HCT116 (cell line): ENCODE measurements around the gene DOCK3. TPM values are rescaled to one million over a fixed set of nuclear protein-coding genes. Genes with fewer than 3 reads are reported as not detected.

Source experiments
- ATAC-seq: fragments of 200-7000 bp; cut with Tn5 transposase; 2 replicates; pipeline ENCODE4 v1.9.1; 2020; ENCODE audit warnings: mild to moderate bottlenecking, moderate library complexity
- BruUV-seq: library from RNA; stranded (reverse); fragments of 400-500 nt; replicated peaks from 2 replicates; lab custom pipeline; 2021; lab: Mats Ljungman, UMichigan
- CTCF ChIA-PET: fragments of 300-600 bp; sonication (Branson Sonifier 250); formaldehyde crosslinking; loops from one replicate; lab custom pipeline; 2021; ENCODE audit warnings: antibody characterized with exemption; lab: Charles Lee
- POLR2A ChIA-PET: fragments of 300-600, 350-600 bp; sonication (Branson Sonifier 250); formaldehyde crosslinking; loops from one replicate; lab custom pipeline; 2021; ENCODE audit warnings: antibody characterized with exemption; lab: Charles Lee
- RAD21 ChIA-PET, 2 experiments: fragments of 300-600 bp; sonication (Branson Sonifier 250); formaldehyde crosslinking; loops; one replicate each; lab custom pipeline; 2023; ENCODE audit warnings: low total read pairs in 2 of 2; ENCODE audit not compliant: uncharacterized antibody in 2 of 2, unreplicated experiment in 2 of 2, low non-redundant PET in 1 of 2; lab: Charles Lee
- DNase-seq: peaks from one replicate; pipeline ENCODE4 v3.0.0-alpha.2; 2010; ENCODE audit warnings: low read depth, low spot score
- H2AFZ ChIP-seq: fragments of 200-600 bp; shearing (Covaris generic), sonication (generic); 2 replicates; pipeline ENCODE4 v1.6.1; 2017; ENCODE audit warnings: low read depth, mixed run types, mixed read lengths, antibody characterized with exemption, low read length; ENCODE audit not compliant: poor library complexity, severe bottlenecking
- H3K27ac ChIP-seq: 2 replicates; pipeline ENCODE4 v1.5.1; 2012; ENCODE audit warnings: low read depth, low read length
- H3K27me3 ChIP-seq: fragments of 200-600 bp; sonication (generic); 2 replicates; pipeline ENCODE4 v1.6.1; 2016; ENCODE audit warnings: mixed run types, low read length, mixed read lengths; ENCODE audit not compliant: insufficient read depth
- H3K36me3 ChIP-seq, 2 experiments: fragments of 200-500 bp in 1 of 2; fragments of 200-600 bp in 1 of 2; sonication (Bioruptor generic) in 1 of 2; sonication (generic) in 1 of 2; 2 replicates each; pipeline versions ENCODE4 v1.5.1 to v1.6.1; 2014 to 2016; ENCODE audit warnings: low read length in 2 of 2, inconsistent platforms in 1 of 2, mixed read lengths in 1 of 2, mixed run types in 1 of 2; ENCODE audit not compliant: insufficient read depth in 2 of 2, control insufficient read depth in 1 of 2
- H3K4me1 ChIP-seq, 2 experiments: fragments of 200-600 bp in 1 of 2; sonication (generic) in 1 of 2; 2 replicates each; pipeline versions ENCODE4 v1.5.1 to v1.6.1; 2012 to 2017; ENCODE audit warnings: low read length in 2 of 2, inconsistent platforms in 1 of 2, mild to moderate bottlenecking in 1 of 2, mixed read lengths in 1 of 2, mixed run types in 1 of 2, moderate library complexity in 1 of 2; ENCODE audit not compliant: insufficient read depth in 2 of 2, control insufficient read depth in 1 of 2
- H3K4me2 ChIP-seq: fragments of 200-600 bp; sonication (generic); 2 replicates; pipeline ENCODE4 v1.6.1; 2017; ENCODE audit warnings: mixed run types, low read length, mixed read lengths
- H3K4me3 ChIP-seq, 2 experiments: fragments of 200-600 bp in 1 of 2; sonication (generic) in 1 of 2; replicated peaks in 1 of 2; 2 replicates each; pipeline ENCODE4 v1.5.1; 2011 to 2016; ENCODE audit warnings: low read length in 2 of 2, control low read depth in 1 of 2, low read depth in 1 of 2, mild to moderate bottlenecking in 1 of 2, mixed read lengths in 1 of 2, mixed run types in 1 of 2
- H3K79me2 ChIP-seq: fragments of 200-600 bp; sonication (generic); 2 replicates; pipeline ENCODE4 v1.6.1; 2017; ENCODE audit warnings: mild to moderate bottlenecking, mixed run types, low read length, moderate library complexity, mixed read lengths; ENCODE audit not compliant: insufficient read depth
- H3K9ac ChIP-seq: fragments of 200-600 bp; sonication (generic); 2 replicates; pipeline ENCODE4 v1.6.1; 2016; ENCODE audit warnings: low read length, mixed read lengths
- H3K9me2 ChIP-seq: fragments of 200-600 bp; sonication (generic), shearing (Covaris generic); 2 replicates; pipeline ENCODE4 v1.6.1; 2017; ENCODE audit warnings: mixed run types, mild to moderate bottlenecking, moderate library complexity; ENCODE audit not compliant: insufficient read depth
- H3K9me3 ChIP-seq, 2 experiments: fragments of 200-500 bp in 1 of 2; fragments of 200-600 bp in 1 of 2; sonication (Bioruptor generic) in 1 of 2; sonication (generic) in 1 of 2; 2 replicates each; pipeline ENCODE4 v1.6.1; 2014 to 2017; ENCODE audit warnings: low read length in 2 of 2, mixed read lengths in 2 of 2, inconsistent platforms in 1 of 2, low read depth in 1 of 2, mild to moderate bottlenecking in 1 of 2, mixed run types in 1 of 2, moderate library complexity in 1 of 2; ENCODE audit not compliant: control insufficient read depth in 1 of 2, insufficient read depth in 1 of 2
- H4K20me1 ChIP-seq: fragments of 200-600 bp; sonication (generic), shearing (Covaris generic); 2 replicates; pipeline ENCODE4 v1.6.1; 2017; ENCODE audit warnings: mixed run types, mild to moderate bottlenecking, moderate library complexity; ENCODE audit not compliant: insufficient read depth
- CBX3 ChIP-seq: IDR thresholded peaks from 2 replicates; pipeline ENCODE4 v1.6.1; 2012; ENCODE audit warnings: low read depth
- CEBPB ChIP-seq: IDR thresholded peaks from 2 replicates; pipeline ENCODE4 v1.6.1; 2012; ENCODE audit warnings: low read depth
- CTCF ChIP-seq, 3 experiments: fragments of 200-600 bp in 1 of 3; sonication (generic) in 1 of 3; IDR thresholded peaks in 2 of 3; conservative IDR thresholded peaks in 1 of 3; 2 replicates each; pipeline ENCODE4 v1.5.1; 2012 to 2017; ENCODE audit warnings: low read depth in 2 of 3, low read length in 2 of 3, antibody characterized with exemption in 1 of 3, borderline replicate concordance in 1 of 3, control low read depth in 1 of 3, mild to moderate bottlenecking in 1 of 3, mixed read lengths in 1 of 3, mixed run types in 1 of 3, moderate library complexity in 1 of 3; ENCODE audit not compliant: insufficient read depth in 1 of 3
- ELF1 ChIP-seq: IDR thresholded peaks from 2 replicates; pipeline ENCODE4 v1.6.1; 2012; ENCODE audit warnings: low read depth, borderline replicate concordance
- EZH2 ChIP-seq: fragments of 200-600 bp; sonication (generic); IDR thresholded peaks from 2 replicates; pipeline ENCODE4 v1.6.1; 2017; ENCODE audit warnings: antibody characterized with exemption, mixed run types
- EZH2phosphoT487 ChIP-seq: fragments of 200-600 bp; IDR thresholded peaks from 2 replicates; pipeline ENCODE4 v1.6.1; 2018; ENCODE audit warnings: antibody characterized with exemption, borderline replicate concordance
- FOSL1 ChIP-seq: IDR thresholded peaks from 2 replicates; pipeline ENCODE4 v1.6.1; 2012; ENCODE audit warnings: low read depth
- POLR2A ChIP-seq: IDR thresholded peaks from 2 replicates; pipeline ENCODE4 v1.7.0; 2011; ENCODE audit warnings: borderline replicate concordance; ENCODE audit not compliant: insufficient read depth, insufficient read length; ENCODE audit errors: extremely low read depth
- RAD21 ChIP-seq: IDR thresholded peaks from 2 replicates; pipeline ENCODE4 v1.6.1; 2012; ENCODE audit warnings: low read depth, mild to moderate bottlenecking
- REST ChIP-seq: IDR thresholded peaks from 2 replicates; pipeline ENCODE4 v1.6.1; 2012; ENCODE audit warnings: low read depth
- SP1 ChIP-seq: IDR thresholded peaks from 2 replicates; pipeline ENCODE4 v1.6.1; 2012; ENCODE audit warnings: low read depth
- TCF7L2 ChIP-seq: IDR thresholded peaks from 2 replicates; pipeline ENCODE4 v1.7.0; 2011; ENCODE audit warnings: borderline replicate concordance, inconsistent platforms; ENCODE audit not compliant: insufficient read depth, insufficient read length; ENCODE audit errors: extremely low read depth
- YY1 ChIP-seq: IDR thresholded peaks from 2 replicates; pipeline ENCODE4 v1.6.1; 2011; ENCODE audit warnings: low read length, low read depth, moderate library complexity, mild to moderate bottlenecking; ENCODE audit not compliant: insufficient replicate concordance; ENCODE audit errors: extremely low read depth
- ZBTB33 ChIP-seq: IDR thresholded peaks from 2 replicates; pipeline ENCODE4 v1.6.1; 2011; ENCODE audit warnings: mild to moderate bottlenecking, low read length, moderate library complexity; ENCODE audit not compliant: insufficient replicate concordance; ENCODE audit errors: extremely low read depth
- ZFX ChIP-seq: fragments of 450-650 bp; IDR thresholded peaks from 2 replicates; pipeline ENCODE4 v1.6.1; 2017
- ZNF274 ChIP-seq: fragments of 200-500 bp; sonication (Bioruptor generic); IDR thresholded peaks from 2 replicates; pipeline ENCODE4 v1.6.1; 2014; ENCODE audit warnings: mild to moderate bottlenecking, low read depth, low read length, inconsistent platforms
- intact Hi-C: fragments of 100-400 bp; cut with micrococcal nuclease; formaldehyde crosslinking; loops from 2 replicates; pipeline ENCODE4 v1.10.0; 2022
- total RNA-seq: library from RNA; stranded (reverse); gene quantifications from one replicate; pipeline ENCODE4 v1.2.1, GENCODE V29; 2021; ENCODE audit not compliant: unreplicated experiment

DOCK3 gene
- total RNA-seq, 1 experiment from 2014 or later = 4.2 TPM

GRCh38 chr3:51002495-51002894, 327.8 kb downstream of the DOCK3 start:
- no peak overlapping the region for H3K4me3 ChIP-seq
- intact Hi-C loops = no loop called here
- no peak overlapping the region for H3K4me2 ChIP-seq
- no TSS peak for BruUV-seq
- ChIA-PET RAD21 (no interaction called here), CTCF (no interaction called here), POLR2A (no interaction called here)
- H3K9me2 ChIP-seq = no peaks in the 10 kb centered on the region
- no peaks in the 10 kb centered on the region for H4K20me1 ChIP-seq
- H3K36me3 ChIP-seq = no peaks in the 10 kb centered on the region
- H3K9ac ChIP-seq = no peak overlapping the region
- no peaks in the 10 kb centered on the region for H3K79me2 ChIP-seq
- H3K27ac ChIP-seq = no peak overlapping the region
- H3K9me3 ChIP-seq = no peaks in the 10 kb centered on the region
- TF ChIP-seq ZBTB33 = no peak
- TF ChIP-seq CBX3 = no peak
- no peak for TF ChIP-seq CEBPB
- no peak for TF ChIP-seq FOSL1
- no peak for TF ChIP-seq CTCF (IDR thresholded peaks at IDR 0.05 in 2 of 3, conservative IDR thresholded peaks at IDR 0.05 in 1 of 3; ENCODE audit: borderline replicate concordance in 1 of 3, insufficient read depth in 1 of 3, low read depth in 2 of 3, low read length in 2 of 3)
- TF ChIP-seq RAD21 = no peak
- TF ChIP-seq REST = no peak
- TF ChIP-seq ZNF274 = no peak
- TF ChIP-seq EZH2 = no peak
- TF ChIP-seq ELF1 = no peak
- TF ChIP-seq SP1 = no peak
- no peak for TF ChIP-seq POLR2A
- no peak for TF ChIP-seq EZH2phosphoT487
- TF ChIP-seq ZFX = no peak
- no peak for TF ChIP-seq TCF7L2
- no peak for TF ChIP-seq YY1
- no peak overlapping the region for H2AFZ ChIP-seq
- DNase-seq (no peak), ATAC-seq (no peak)
- no peaks in the 10 kb centered on the region for H3K27me3 ChIP-seq
- no peaks in the 10 kb centered on the region for H3K4me1 ChIP-seq
